GM19397 (cell line): Measurements from ENCODE around the gene SEMA3A.

Experiments
- ATAC-seq: cut with Tn5 transposase; IDR thresholded peaks from one replicate; pipeline ENCODE4 v1.9.1; 2021; ENCODE audit warnings: mild to moderate bottlenecking, moderate library complexity; ENCODE audit not compliant: unreplicated experiment

SEMA3A gene

DNA sequence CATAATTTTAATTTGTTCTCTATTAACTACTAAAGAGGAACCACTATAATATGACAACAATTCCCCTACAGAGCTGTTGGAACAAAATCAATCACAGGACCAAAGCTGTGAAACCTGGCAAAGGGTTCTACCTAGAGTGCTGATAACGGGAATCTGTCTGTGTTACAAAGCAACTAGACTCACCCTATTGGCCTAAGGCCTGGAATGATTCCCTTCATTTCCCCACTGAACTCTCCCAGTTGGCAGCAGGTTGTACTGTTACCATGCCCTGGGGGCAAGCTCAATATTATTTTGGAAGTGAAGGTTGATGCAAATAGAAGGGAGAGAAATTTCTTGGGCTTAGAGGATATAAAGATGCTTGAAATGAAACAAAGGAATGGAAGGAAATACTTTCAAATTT lies 81.8 kb downstream of the SEMA3A start:
- no peak for ATAC-seq

DNA sequence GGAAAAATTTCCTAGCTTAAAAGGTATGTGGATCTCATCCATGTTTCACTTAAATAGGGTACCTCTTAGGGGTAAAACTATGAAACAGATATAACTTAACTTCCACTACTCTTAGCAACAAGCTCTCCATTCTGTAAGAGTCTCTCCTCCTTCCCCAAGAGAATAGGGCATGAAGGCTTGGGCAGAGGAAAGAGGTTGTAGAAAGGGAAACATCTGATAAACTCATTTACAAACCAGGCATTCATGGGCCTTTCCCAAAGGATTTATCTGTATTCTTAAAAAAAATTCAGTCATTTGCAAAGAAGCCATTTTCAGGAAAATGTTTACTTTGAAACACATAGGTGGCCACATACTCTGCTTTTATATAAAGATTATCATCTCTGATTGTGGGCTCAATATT lies 82.7 kb downstream of the SEMA3A start:
- ATAC-seq = no peak

DNA sequence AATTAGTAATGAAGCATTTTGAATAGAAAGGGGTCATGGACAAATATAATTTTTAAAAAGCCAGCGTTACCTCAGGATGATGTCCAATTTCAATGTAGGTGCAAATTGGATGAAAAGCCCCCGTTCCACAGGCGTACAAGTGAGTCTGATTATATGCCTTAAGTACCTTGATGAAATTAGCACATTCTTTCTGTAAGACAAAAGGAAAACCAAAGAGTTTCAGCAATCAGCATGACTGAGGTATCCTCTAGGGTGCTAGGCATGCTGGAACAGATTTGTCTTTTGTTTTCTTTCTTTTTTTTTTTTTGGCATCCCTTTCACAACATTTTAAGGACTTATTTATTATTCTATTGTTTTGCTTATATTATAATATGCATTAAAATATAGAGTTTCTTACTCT lies 84.2 kb downstream of the SEMA3A start:
- ATAC-seq = no peak

- no peak for ATAC-seq
Measured at GRCh38 chr7:84108787-84109186, 85.8 kb downstream of the SEMA3A start.

- no peak for ATAC-seq
Measured at GRCh38 chr7:84108119-84108518, 86.5 kb downstream of the SEMA3A start.

DNA sequence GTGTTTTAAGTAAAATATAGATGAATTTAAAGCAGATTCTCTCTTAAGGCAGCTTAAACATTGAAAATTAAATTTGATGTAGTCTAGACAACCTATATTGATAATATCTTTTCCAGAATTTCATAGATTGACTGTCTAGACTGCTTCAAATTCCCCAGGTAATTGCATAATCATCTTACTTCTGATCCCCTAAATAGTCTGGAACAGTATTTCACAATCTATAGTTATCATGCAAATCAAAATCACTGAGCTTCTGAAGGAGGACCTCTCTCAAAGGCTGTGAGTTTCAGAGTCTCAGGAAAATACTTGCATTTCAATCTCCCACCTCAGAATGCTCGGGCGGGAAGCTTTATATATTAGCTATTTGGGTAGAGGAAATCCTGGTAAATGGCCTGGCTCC lies 87.3 kb downstream of the SEMA3A start:
- no peak for ATAC-seq

DNA sequence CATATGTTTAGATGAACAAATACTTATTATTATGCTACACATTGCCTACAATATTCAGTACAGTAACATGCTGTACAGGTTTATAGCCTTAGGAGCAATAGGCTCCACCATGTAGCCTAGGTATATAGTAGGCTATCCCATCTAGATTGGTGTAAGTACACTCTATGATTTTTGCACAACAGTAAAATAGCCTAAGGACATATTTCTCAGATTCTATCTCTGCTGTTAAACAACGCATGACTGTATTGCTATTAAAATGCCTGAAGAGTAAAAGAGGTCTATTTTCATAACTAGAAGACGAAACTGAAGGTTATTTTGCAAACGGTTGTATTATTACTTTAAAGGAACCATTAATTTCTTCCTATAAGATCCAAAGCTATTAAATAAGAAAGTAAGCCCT lies 88.3 kb downstream of the SEMA3A start:
- no peak for ATAC-seq

- ATAC-seq = no peak
Measured at GRCh38 chr7:84105586-84105985, 89.0 kb downstream of the SEMA3A start.

DNA sequence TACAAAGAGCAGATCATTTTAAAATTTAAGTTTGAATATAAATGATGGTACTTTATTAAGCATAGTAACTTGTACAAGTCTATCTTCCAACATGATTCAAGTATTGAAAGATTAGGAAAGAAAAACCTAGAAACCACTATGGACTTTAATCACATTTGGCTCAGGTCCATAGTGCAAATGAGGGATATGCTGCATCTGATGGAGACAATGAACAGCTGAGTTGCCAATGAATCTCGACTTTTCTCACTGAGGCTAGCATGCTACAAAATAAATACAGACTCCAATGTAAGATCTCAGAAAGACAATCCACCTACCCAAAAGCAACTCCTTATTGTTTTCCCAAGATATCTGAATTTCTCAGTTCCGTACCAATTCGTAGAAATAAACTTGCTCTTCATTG lies 89.8 kb downstream of the SEMA3A start:
- no peak for ATAC-seq

DNA sequence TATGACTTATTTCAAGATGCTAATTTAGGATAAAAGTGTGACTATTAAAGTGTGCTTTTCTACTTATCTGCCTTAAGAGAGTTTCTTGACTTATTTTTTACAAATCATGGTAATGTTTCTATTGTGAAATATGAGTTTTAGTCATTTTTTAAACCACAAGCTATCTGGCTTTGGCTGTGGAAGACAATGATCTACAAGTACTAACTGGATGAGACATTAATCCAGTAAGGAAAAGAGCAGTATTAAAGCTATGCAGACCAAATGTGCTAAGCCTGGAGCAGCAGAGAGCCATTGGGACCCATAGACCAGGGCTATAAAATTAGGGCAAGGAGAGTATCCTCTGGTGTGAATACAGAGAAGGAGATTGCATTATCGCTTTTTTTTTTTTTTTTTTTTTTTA lies 92.4 kb downstream of the SEMA3A start:
- ATAC-seq = no peak

- ATAC-seq = no peak
Measured at GRCh38 chr7:84100866-84101265, 93.7 kb downstream of the SEMA3A start.

DNA sequence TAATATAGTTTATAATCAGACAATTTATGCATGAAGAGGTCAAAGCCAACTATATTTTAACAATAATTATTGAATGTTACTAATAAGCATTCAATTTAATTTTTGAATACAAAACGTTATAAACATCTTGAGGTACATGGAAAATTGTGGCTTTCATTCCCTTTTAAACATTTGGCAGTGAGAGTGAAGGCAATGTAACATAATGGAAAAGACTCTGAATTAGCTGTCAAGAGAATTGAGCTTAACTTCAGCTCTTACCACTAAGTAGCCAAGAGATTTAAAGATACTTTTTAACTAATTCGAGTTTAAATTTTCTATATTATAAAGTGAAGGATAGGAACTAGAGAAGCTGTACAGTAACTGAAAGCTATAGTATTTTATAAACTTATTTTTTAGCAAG lies 98.6 kb downstream of the SEMA3A start:
- ATAC-seq = no peak

GRCh38 chr7:84092207-84092606 lies 102.4 kb downstream of the SEMA3A start:
- ATAC-seq = no peak

DNA sequence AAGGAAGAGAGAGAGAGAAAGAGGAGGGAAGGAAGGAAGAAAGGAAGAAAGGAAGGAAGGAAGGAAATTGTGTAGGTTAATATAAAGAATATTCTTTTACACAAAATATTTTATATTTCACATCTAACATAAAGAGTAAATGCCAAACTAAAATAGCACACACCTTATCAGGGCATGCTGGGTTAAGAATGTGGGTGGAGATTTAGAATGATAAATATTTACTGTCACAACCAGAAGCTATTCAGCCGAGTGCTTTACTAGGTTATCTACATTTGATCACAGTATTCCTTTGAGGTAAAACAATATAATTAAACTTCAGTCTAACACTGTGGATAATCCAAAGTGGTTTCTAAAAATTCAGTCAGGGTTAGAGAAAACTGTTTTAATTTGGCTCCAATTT lies 103.3 kb downstream of the SEMA3A start:
- ATAC-seq = no peak

DNA sequence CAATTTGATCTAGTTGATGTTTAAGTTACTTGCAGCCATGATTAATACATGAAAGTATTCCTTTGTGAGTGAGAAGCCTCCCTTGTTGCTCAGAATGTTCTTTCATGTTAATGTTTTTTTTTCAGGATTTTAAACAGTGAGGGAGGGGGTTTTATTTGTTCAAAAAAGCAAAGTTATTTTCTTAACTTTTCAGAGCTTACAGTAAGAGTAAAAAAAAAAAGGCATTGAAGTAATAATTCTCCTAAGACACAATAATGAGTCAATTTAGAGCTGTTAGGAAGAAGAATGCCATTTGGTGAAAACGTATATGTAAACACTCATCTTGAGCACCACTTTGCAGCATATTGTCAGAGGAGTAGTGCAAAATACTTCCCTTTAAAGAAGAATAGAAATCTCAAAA lies 105.8 kb downstream of the SEMA3A start:
- no peak for ATAC-seq

GRCh38 chr7:84085998-84086397 lies 108.6 kb downstream of the SEMA3A start:
- no peak for ATAC-seq

DNA sequence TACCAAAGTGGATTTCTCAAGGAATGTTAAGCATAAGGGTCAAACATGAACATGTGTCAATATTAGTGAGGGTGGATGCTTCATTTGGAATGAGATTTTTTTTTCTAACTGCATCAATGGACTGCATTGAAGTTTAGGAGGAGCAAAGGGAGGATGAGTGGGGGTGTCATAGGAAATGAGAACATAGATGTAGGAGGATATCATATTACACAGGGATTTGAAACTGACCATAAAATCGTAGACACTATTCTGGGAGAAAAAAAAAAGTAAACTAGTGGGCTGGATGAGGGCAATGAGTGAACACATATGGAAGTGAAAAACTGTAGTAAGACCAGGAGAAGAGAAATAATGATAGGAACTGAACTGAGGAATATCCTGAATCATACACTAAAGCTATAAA lies 109.4 kb downstream of the SEMA3A start:
- ATAC-seq = no peak

DNA sequence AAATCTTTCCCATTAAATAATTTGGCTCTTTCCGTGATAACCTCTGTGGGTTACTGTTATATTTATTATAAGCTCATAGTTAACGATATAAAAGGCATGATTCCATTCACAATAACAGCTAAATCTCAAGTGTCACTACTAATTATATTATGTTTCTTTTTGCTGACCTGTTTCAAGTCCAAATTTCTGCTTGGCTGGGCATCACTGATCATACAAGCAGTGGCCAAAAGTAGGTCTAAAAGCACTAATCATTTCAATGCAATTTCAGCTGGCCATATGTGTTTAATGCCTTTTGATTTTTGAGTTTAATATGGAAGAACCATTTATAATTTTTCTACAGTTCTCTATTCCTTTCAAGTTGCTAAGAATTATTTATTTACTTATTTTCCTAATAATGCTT lies 110.7 kb downstream of the SEMA3A start:
- no peak for ATAC-seq

- no peak for ATAC-seq
Measured at GRCh38 chr7:84081973-84082522, 112.5 kb downstream of the SEMA3A start.

- no peak for ATAC-seq
Measured at GRCh38 chr7:84077336-84077735, 117.3 kb downstream of the SEMA3A start.

DNA sequence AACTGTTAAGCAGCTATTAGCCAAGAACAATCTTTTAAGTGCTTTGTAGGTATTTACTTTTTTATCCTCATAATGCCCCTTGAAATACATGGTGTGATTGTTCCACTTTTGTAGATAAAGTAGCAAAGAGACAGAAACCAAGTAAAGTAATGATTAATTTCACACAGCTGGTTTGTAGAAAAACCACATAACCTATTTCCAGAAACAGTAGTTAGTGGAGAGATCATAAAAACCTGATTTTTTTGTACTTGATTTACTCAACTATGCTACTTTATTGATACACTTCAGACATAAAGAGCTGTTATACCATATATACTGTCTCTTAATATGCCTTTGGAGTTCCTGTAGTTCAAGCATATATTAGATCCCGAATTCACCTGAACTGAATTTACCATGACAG lies 118.4 kb downstream of the SEMA3A start:
- no peak for ATAC-seq

GRCh38 chr7:84073186-84073875 lies 121.3 kb downstream of the SEMA3A start:
- ATAC-seq = no peak

GRCh38 chr7:84070770-84071169 lies 123.8 kb downstream of the SEMA3A start:
- ATAC-seq = no peak
